ENCODE measurements around the gene SGMS1. TPM values are rescaled to one million over a fixed set of nuclear protein-coding genes. Genes with fewer than 3 reads are reported as not detected.

Gene SGMS1
- total and polyA plus RNA-seq, 10 donors = 5.9 to 84.3 (median 34.6) TPM

DNA sequence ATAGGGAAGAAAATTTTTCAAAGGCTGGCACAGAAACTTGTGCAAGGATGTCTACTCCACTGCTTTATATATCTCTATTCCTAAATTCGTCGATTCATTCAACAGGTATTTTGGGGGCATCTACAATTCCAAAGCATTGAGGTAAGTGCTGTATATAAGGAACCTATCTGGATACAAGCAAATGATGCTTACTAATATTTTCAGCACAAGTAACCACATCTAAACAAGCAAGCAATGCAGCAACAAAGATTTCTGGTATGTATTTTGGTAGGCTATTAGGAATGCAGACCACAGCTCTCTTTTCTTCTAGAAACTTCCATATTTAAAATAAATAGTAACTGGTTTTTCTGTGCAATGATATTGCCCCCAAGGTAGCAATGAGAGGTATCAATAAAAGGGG lies 183.9 kb downstream of the SGMS1 start:
- intact Hi-C loops (cut with DNase I; ENCODE audit: low total_unique reads) = no loop called here

DNA sequence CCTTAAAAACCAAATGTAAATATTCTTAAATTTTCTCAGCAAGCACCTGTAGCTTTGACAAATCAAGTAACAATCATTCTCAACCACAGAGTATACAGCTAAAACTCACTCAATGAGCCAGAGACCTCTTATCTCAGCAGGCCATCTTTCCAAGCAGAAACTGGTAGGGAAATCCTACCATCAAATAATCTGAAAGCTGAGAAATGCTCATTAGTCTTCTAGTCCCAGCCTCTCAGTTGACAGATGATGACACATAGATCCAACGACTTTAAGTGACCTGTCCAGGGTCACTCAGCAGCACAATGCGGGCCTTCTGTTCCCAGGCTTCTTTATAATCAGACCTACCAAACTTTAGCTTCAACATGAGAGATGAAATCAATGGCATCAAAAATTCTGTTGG lies 184.6 kb downstream of the SGMS1 start:
- WGBS, 5 donors = 79 to 86% (median 81%) methylated on average over 2 of the region's 2 CpGs
- Histone ChIP-seq H3K27ac (no peak overlapping the region), H3K36me3 (no peaks in the 10 kb centered on the region), H3K4me1 (peaks cover 0 to 14% (median 0%) of the 10 kb centered on the region in 6 donors), H3K27me3 (replicated peaks in 1 of 7) (no peaks in the 10 kb centered on the region), H3K4me3 (no peak overlapping the region), H3K9me3 (no peaks in the 10 kb centered on the region)
- no peak for TF ChIP-seq POLR2A (IDR thresholded peaks at IDR 0.05)
- TF ChIP-seq POLR2AphosphoS5 (IDR thresholded peaks at IDR 0.05) = no peak
- TF ChIP-seq, protein P1, sequence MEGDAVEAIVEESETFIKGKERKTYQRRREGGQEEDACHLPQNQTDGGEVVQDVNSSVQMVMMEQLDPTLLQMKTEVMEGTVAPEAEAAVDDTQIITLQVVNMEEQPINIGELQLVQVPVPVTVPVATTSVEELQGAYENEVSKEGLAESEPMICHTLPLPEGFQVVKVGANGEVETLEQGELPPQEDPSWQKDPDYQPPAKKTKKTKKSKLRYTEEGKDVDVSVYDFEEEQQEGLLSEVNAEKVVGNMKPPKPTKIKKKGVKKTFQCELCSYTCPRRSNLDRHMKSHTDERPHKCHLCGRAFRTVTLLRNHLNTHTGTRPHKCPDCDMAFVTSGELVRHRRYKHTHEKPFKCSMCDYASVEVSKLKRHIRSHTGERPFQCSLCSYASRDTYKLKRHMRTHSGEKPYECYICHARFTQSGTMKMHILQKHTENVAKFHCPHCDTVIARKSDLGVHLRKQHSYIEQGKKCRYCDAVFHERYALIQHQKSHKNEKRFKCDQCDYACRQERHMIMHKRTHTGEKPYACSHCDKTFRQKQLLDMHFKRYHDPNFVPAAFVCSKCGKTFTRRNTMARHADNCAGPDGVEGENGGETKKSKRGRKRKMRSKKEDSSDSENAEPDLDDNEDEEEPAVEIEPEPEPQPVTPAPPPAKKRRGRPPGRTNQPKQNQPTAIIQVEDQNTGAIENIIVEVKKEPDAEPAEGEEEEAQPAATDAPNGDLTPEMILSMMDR (IDR thresholded peaks at IDR 0.05 in 8 of 11, conservative IDR thresholded peaks at IDR 0.05 in 3 of 11) = no peak
- no peak for DNase-seq
- intact Hi-C loops (cut with DNase I; ENCODE audit: low total_unique reads) = no loop called here

More for the DNA sequence above, 183.9 kb downstream of the SGMS1 start:
- H3K36me3 ChIP-seq = no peaks in the 10 kb centered on the region
- H3K4me3 ChIP-seq = no peak overlapping the region
- no peak overlapping the region for H3K27ac ChIP-seq
- TF ChIP-seq, protein P1 (IDR thresholded peaks at IDR 0.05 in 8 of 11, conservative IDR thresholded peaks at IDR 0.05 in 3 of 11) = no peak
- TF ChIP-seq POLR2A (IDR thresholded peaks at IDR 0.05) = no peak
- no peak for TF ChIP-seq POLR2AphosphoS5 (IDR thresholded peaks at IDR 0.05)
- H3K9me3 ChIP-seq = no peaks in the 10 kb centered on the region
- 94 to 99% (median 96%) methylated on average over 2 of the region's 2 CpGs for WGBS, 5 donors
- DNase-seq = no peak
- peaks cover 0 to 14% (median 0%) of the 10 kb centered on the region in 6 donors for H3K4me1 ChIP-seq
- no peaks in the 10 kb centered on the region for H3K27me3 ChIP-seq (replicated peaks in 1 of 7)

DNA sequence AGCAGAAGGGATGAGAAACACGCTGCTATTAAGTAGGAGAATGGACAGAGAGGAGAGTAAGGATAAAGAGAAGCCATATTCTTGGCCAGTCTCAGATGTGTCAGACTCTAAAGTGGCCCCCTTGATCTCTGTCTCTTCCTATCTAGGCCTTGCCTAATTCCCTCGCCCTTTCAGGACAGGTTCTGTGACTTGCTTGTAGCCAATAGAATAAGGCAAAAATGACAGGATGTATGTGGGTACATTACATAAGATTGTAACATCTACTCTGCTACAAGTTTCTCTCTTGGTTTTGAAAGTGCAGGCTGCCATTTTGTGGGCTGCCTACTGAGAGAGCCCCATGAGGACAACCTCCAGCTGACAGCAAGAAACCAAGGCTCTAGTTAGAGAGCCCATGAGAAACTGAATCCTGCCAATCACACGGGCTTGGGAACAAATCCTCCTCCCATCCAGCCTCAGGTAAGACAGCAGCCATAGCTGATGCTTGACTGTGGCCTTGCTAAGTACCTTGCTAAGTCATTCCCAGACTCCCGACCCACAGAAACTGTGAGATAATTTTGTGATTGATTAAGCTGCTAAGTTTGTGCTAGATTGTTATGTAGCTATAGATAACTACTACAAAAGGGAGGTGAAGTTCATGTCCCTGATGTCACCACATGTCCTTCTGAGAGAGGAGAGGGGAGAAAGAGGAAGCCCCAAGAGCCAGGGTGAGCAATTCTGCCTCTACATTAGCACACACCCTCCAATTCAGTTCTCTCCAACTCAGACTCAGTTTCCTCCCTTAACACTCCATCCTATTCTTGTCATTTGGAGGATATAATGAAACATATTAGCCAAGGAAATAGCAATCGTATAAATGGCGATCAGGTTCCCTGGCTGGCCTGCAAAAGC lies 185.5 kb downstream of the SGMS1 start:
- H3K9me3 ChIP-seq = no peaks in the 10 kb centered on the region
- H3K4me1 ChIP-seq = peaks cover 0 to 14% (median 0%) of the 10 kb centered on the region in 6 donors
- TF ChIP-seq POLR2AphosphoS5 (IDR thresholded peaks at IDR 0.05) (no peak), POLR2A (IDR thresholded peaks at IDR 0.05) (no peak)
- TF ChIP-seq, protein P1 (IDR thresholded peaks at IDR 0.05 in 8 of 11, conservative IDR thresholded peaks at IDR 0.05 in 3 of 11) = no peak
- no peaks in the 10 kb centered on the region for H3K27me3 ChIP-seq (replicated peaks in 1 of 7)
- intact Hi-C loops (cut with DNase I; ENCODE audit: low total_unique reads) = no loop called here
- WGBS, 5 donors = 82 to 96% (median 90%) methylated on average over 6 of the region's 6 CpGs
- H3K27ac ChIP-seq = no peak overlapping the region
- H3K4me3 ChIP-seq = no peak overlapping the region
- DNase-seq = no peak
- H3K36me3 ChIP-seq = peaks cover 0 to 2% (median 0%) of the 10 kb centered on the region in 6 donors

DNA sequence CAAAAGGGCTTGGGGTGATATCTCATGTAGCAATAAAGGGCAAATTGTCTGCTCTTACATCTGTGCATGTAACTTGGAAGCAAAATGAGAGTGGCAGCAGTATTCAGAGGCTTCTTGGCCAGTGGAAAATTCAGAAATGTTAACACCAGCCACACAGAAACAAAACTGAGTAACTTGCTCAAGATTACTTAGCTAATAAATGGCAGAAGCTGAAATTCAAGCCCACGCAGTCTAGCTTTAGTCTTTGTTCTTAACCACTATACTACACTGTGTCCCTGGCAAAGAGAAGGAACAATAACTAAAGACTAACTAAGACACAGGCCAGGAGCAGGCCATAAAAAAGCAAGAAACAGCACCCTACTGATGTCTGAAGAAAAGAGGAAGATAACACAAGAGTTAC lies 186.5 kb downstream of the SGMS1 start:
- peaks cover 0 to 5% (median 0%) of the 10 kb centered on the region in 6 donors for H3K36me3 ChIP-seq
- 85 to 100% (median 90%) methylated on average over 1 of the region's 1 CpG for WGBS, 5 donors
- no peak for TF ChIP-seq POLR2AphosphoS5 (IDR thresholded peaks at IDR 0.05)
- TF ChIP-seq POLR2A (IDR thresholded peaks at IDR 0.05) = no peak

More for the DNA sequence above, 186.5 kb downstream of the SGMS1 start:
- intact Hi-C loops (cut with DNase I; ENCODE audit: low total_unique reads) = no loop called here
- no peak for DNase-seq
- H3K27ac ChIP-seq = no peak overlapping the region
- no peaks in the 10 kb centered on the region for H3K9me3 ChIP-seq
- no peak overlapping the region for H3K4me3 ChIP-seq
- no peaks in the 10 kb centered on the region for H3K27me3 ChIP-seq (replicated peaks in 1 of 7)
- peaks cover 0 to 16% (median 0%) of the 10 kb centered on the region in 6 donors for H3K4me1 ChIP-seq
